Glomerular endothelial cell (primary cell): ENCODE measurements around the gene CDCA7. TPM values are rescaled to one million over a fixed set of nuclear protein-coding genes. Genes with fewer than 3 reads are reported as not detected.
A peak's percentile ranks its signal among the peaks of the same experiment; 100 is the strongest.
"Not testable (repeated sequence)": the region's sequence is repeated elsewhere in the genome, so short reads cannot be mapped to it uniquely, and the experiment has no call there.

Experiments
- DNase-seq: peaks from one replicate; pipeline ENCODE4 v3.0.0-alpha.2; 2011; ENCODE audit warnings: low read depth, low spot score; ENCODE audit errors: extremely low read depth
- total RNA-seq: library from RNA; depleted of rRNA; stranded (reverse); fragments of >200 nt; gene quantifications from 2 replicates; pipeline ENCODE4 v1.2.3, GENCODE V29; 2015

Gene CDCA7
- total RNA-seq, result 6.3 and 9.0 TPM in 2 replicates

DNA sequence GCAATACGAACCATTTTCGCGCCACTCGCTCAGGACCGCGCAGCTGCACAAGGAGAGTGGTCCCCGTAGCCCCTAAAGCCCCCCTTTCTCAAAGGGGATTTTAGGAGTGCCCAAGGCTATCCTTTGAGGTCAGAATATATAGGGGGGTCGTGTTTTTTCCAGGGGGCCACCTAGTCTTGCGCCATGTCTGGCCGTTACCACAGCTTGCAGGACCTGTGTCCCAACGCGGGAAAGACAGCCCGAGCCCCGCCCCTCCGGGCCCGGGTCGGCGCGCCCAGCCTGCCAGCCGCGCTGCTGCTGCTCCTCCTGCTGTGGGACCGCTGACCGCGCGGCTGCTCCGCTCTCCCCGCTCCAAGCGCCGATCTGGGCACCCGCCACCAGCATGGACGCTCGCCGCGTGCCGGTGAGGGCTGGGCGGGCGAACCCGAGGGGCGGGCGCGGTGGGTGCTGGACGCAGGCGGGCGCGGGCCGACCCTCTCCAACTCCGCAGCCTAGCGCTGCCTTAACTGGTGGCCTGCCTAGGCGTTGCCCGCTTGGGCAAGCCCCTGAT is at the start of gene CDCA7:
Gene CDCA7 (plus strand): TSS at position 291 of the 550 bp plus-strand sequence. CDS start 92 bp downstream, at position 383.
- no peak for DNase-seq

DNA sequence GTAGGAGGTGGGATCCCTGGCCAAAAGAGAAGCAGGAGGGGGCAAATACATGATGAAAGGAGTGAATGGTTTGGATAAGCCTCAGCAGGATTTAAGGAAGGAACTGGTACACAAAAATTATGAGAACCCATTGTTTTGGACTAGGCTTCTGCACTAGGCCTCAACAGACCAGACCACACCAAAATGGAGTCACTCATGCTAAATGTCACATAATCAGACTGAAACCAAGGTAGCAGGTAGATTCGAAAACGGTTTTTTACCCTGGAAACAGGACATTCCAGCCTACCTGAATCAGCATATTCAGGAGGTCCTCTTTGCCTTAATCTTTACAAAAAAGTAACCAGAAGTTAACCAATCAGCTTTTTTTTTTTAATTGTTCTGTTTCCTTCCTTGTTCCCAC is 49.4 kb upstream of the CDCA7 start:
- DNase-seq, result no peak

DNA sequence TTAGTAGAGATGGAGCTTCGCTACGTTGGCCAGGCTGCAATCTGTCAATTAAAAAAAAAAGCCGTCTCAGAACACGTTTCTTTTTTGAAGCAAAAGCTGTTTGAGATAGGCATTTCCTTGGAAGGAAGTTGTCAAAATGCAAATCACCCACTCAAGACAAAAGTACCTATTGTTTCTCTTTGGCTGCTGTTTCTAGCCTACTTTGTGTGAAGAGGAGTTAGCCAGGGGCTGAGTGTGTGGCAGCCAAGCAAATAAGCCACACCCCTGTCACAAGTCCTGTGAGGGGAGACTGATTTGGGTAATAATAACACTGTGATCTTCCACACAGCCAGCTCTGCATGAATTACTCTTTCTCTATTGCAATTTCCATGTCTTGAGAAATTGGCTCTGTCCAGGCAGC is 47.4 kb upstream of the CDCA7 start:
- DNase-seq, result peak; percentile 29

DNA sequence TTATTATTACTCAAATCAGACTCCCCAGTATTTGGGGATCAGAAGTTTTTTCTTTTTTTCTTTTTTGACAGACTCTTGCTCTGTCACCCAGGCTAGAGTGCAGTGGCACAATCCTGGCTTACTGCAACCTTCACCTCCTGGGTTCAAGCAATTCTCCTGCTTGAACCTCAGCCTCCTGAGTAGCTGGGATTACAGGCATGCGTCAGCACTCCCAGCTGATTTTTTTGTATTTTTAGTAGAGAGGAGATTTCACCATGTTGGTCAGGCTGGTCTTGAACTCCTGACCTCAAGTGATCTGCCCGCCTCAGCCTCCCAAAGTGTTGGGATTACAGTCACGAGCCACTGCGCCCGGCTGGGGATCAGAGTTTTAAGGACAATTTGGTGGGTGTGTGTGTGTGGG is 45.3 kb upstream of the CDCA7 start:
- DNase-seq, result not testable (repeated sequence)

DNA sequence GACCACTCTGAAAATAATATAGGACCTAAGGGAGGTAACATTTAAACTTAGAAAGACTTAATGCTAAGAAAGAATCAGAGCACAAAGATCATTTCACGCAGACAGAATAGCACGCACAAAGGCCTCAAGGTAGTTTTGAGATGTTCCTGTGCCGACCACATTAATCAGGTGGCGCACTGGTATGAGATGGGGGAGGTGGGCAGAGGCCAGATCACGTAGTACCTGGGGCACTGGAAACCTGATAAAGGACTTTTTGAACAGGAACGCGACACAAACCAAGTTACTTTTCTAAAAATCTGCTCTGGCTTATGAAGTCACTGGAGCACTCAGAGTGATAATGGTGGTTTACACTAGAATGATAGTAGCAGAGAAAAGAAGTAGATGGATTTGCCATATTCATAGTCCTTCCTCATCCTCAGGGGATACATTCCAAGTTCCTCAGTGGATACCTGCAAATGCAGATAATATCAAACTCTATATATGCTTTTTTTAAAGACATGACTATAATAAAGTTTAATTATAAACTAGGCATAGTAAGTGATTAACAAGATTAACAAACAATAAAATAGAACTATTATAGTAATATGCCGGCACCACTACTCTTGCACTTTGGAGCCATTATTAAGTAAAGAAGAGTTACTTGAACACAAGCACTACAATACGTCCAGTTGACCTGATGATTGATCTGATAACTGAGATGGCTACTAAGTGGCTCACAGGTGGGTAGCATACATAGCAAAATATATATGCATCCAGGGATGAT is 42.6 kb upstream of the CDCA7 start:
- no peak for DNase-seq

DNA sequence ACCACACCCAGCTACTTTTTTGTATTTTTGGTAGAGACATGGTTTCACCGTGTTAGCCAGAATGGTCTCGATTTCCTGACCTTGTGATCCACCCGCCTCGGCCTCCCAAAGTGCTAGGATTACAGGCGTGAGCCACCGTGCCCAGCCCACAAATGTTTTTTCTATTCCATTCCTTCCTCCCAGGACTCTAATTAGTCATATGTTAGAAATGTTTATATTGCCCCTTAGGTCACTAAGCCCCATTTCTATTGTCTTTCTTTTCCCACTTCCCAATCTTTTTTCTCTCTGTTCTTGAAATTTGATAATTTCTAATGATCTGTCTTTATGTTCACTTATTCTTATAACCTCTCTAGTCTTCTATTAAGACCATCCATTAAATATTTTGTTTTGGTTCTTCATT is 31.3 kb upstream of the CDCA7 start:
- no peak for DNase-seq

DNA sequence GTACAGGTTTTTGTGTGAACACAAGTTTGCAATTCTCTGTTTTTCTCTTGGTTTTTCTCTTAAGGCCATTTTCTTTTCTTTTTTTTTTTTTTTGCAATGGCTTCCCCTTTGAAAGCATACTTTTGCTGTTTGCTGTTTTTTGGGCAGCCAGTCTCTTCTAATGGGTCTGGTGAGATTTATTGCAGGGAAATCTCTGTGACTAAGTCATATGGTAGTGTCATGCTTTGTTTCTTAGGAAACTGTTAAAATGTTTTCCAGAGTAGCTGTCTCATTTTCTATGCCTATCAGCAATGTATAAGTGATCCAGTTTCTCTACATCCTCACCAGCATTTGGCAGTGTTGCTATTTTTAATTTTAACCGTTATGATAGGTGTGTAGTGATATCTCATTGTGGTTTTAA is 27.9 kb upstream of the CDCA7 start:
- no peak for DNase-seq

DNA sequence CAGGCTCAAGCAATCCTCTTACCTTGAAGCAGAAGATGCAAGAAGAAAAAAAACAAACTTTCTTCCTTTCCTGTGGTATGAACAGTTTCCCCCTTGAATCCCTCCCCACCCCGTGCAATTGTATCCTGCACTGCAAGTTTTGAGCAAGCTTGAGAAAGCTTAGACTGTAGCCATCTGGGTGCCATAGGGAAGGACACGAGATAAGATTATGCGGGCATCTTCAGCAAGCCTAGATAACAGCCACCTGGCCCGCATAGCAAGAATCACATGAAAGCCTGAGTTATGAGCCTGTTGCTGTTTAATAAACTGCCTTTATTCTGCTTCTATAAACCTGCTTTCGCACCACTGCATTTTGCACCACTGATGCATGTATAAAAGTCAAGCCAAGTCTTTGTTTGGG is 27.3 kb upstream of the CDCA7 start:
- DNase-seq, result no peak

DNA sequence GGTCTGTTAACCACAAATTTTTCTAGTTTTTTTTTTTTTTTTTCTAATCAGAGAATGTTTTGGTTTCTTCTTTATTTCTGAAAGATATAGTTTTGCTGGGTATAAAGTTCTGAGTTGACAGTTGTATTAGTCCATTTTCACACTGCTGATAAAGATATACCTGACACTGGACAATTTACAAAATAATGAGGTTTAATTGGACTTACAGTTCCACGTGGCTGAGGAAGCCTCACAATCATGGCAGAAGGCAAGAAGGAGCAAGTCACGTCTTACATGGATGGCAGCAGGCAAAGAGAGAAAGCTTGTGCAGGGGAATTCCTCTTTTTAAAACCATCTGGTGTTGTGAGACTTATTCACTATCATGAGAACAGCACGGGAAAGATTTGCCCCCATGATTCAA is 21.7 kb upstream of the CDCA7 start:
- not testable (repeated sequence) for DNase-seq

DNA sequence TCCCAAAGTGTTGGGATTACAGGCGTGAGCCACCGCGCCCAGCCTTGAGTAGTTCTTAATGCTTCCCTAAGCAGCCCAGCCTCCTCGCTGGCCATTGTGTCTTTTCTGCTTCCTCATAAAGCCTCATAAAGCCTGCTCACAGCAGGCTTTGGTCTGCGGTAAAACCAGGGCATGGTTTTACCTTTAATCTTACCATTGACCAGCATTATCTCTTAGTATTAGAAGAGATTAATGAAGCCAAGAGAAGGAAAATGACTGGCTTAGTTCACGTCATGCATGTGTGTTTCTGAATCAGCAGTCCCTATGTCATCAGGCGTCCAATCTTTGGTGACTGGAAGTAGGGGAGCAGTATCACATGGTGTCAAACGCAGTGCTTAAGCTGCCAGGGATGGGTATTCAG is 14.9 kb upstream of the CDCA7 start:
- no peak for DNase-seq

DNA sequence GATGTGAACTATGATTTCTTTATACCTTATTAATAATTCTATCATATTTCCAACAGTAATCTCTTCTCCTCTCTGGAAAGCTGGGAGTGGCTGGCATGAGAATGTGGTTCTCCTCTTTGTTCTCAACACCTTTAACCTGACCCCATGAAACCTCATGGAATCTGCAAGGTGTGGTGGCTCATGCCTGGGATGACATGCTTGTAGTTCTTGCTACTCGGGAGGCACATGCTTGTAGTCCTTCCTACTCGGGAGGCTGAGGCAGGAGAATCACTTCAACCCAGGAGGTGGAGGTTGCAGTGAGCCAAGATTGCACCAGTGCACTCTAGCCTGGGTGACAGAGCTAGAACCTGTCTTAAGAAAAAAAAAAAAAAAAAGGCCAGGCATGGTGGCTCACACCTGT is 10.8 kb upstream of the CDCA7 start:
- DNase-seq, result no peak

DNA sequence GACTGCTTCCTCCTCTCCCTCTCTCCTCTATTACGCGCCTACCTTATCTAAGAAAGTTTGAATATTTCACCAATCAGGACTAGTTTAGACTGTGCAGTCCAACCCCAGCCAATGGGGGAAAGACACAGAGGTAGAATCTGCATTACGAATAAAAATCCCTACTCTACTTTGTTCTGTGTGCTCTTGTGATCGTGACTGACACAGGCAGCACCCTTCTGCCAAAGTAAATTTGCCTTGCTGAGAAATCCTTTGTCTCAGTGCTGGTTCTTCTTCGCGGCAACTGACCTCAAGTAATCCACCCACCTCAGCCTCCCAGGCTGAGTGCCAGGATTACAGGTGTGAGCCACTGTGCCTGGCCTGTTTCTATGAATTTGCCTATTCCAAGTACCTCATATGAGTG is 8.6 kb upstream of the CDCA7 start:
- no peak for DNase-seq

DNA sequence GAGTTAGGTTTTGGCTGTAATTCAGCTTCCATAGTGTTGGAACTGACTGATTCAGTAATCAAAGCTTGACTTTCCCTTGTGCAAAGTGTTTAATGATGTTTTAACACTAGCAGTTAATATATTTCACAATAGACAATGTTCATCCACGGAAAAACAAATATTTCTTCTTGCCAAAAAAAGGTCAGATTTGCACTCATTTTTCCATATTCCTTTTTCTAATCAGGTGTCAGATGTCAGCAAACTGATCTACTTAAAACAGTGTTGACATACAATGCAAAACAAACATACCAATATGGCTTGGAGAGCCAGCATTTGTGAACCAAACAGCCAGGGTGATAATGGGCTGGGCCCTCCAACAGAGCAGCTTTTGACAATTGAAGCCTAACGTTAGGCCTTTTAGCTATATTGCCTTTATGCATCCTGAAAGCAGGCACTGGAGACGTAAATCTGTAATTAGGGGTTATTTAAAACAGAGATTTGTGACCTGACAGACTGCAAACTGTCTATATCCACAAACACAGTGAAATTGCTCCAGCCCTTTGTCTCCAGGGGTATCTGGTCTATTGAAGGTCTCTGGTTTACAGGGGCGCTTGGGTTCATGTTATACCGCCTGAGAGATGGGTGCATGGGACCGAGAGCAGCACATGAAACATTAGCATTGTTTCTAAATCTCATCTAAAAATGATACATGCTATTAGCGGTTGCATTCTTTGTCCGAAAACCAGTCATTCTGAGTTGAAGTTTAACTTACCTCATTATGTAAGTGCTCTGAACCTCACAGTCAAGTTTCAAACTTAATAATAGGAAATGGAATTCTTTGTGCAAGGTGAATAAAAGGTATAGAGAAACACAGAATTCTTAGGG is 7.1 kb upstream of the CDCA7 start:
- no peak for DNase-seq

DNA sequence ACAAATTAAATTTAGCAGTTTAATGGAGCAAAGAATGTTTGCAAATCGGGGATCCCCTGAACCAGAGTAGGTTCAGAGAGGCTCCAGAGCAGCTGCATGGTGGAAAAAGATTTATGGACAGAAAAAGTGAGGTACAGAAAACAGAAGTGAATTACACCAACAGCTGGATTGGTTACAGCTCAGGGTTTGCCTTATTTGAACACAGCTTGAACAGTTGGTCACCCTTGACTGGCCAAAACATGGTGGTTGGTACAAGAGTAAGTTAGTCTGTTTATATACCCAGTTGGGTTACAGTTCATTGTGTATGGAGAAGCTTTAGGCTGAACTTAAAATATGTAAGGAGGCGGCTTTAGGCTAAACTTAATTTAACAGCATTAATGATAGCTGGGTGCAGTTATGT is 5.4 kb upstream of the CDCA7 start:
- DNase-seq, result no peak

DNA sequence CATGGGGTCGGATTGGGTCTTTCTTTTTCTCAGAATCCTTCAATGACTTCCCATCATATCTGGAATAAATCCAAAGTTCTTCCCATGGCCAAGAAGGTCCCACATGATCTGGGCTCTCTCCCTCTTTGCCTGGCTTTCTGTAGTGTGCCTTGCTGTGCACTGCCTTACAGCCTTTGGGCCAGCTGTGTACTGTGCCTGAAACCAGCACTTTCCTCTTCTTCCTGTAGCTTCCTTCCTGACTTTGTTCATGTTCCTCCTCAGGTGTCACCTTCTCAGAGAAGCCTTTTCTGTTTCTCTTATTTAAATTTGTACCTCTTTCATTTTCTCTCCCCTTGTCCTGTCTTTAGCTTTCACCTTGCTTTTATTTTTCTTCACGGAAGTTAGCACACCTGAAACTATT is 4.3 kb upstream of the CDCA7 start:
- DNase-seq, result no peak

DNA sequence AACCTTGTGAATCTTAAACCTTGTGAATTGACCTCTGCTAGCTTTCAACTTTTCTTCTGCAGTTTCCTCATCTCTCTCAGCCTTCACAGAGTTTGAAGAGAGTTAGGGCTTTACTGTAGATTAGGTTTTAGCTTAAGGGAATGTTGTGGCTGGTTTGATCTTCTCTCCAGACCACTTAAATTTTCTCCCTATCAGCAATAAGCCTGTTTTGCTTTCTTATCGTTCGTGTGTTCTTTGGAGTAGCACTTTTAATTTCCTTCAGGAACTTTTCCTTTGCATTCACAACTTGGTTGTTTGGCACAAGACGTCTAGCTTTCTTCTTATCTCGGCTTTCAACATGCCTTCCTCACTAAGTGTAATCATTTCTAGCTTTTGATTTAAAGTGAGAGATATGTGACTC is 2.8 kb upstream of the CDCA7 start:
- no peak for DNase-seq

DNA sequence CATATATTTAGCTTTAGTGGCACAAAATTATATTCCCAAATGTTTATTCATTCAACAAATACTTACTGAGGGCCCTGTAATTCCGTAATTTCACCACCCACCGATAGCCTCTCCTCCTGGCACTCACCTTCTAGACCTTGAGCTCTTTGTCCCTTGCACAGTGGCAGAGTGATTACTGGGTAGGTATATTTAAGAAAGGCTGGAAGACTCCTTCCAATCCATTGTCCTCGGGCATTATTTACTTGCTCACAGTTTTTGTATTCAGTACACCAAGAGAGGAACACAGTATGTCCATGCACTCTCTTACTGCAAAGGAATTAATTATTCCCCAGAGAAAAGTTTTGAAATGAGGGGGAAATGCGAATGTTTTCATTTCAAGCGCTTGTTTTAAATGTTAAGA is 1.1 kb upstream of the CDCA7 start:
- DNase-seq, result no peak

DNA sequence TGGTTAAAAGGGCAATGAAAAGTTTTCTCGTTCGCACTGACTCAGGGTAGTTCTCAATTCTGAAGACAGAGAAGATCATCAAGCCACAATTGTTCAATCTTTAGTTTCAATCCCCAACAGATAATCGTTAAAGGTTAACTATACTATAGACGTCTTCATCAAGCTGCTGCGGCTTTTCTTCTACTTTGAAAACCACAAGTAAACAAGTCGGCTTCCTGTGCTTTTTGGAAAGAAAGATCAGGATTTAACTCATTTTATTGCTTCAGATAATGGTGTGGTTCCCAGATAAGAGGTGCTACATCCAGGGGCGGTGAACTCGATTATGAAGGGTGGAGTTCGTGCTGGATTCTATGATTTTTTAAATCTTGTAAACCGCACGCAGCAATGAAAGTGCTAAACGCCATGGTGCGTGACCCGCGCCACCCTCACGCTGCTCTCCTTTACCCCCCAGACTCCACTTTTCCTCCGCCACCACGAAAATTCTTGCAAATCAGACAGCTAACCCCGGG is 545 bp upstream of the CDCA7 start:
- DNase-seq, result no peak

DNA sequence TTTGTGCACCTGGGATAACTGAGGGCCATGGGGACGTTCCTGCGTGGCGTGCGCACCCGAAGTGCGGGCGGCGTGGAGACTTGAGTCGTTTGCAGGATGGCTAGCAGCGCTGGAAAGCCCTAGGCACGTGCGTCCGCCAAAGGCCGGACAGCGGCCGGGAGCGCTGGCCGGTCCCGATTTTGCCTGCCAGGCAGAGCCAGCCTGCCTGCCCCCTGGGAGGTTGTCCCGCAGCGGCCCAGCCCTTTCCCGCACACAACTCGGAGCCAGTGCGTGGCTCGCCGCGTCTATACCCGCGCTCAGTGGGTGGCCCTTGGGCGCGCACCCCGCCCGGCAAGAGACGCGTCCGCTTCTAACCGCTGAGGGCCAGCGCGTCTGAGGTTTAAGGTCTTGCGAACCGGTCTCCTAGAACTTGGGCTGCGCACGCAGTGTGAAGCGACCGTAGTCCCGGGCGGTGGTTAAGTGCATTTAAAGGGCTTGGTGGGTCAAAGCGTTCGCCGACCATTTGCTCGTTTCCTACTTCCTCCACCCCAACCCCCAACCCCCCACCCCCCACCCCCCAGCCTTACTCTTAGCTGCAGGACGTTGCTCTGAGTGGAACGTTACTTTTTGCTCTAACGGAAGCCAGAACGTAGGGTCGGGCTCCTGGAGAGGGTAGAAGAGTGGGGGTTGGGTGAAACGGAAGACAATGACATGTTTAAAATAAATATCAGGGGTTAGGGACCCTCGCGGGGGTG is 627 bp downstream of the CDCA7 start:
- DNase-seq, result no peak

DNA sequence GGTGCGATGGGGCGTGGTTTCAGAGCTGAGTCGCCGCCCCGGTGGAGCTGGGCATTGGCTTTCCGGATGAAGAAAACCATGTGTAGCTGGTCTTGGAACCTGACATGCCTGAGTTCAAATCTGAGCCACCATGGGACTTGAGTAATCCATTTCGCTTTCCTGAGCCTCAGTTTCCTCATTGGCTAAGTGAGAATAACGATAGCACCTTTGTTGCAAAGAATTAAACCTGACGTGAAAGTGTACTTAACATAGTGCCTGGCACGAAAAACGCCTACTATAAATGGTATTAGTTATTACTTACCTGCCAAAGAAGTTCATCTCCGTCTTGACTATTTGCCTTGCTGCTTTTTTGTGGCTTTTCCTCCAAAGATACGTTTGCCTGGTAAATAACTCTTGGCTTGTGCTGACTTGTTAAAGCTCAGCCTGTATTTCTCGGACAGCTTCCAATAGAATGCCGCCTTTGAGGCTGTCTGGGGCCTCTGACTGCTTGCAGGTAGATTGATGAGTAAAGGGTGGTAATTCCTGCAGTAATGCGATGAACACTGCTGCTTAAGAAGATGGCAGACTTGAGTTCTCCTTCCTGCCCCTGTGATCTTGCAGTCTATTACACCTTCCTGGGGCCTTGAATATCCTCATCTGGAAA is 1.3 kb downstream of the CDCA7 start:
- no peak for DNase-seq
